NCI-H748 (cell line): ENCODE data around the gene FAM114A1.

Experiments used
- DNase-seq: peaks from one replicate; lab custom pipeline; 2025; ENCODE audit not compliant: unreplicated experiment; lab: John Stamatoyannopoulos, UW

Gene FAM114A1

GRCh38 chr4:38858097-38858420, 9.5 kb upstream of the FAM114A1 start:
- DNase-seq: no peak

GRCh38 chr4:38859501-38859900, 8.1 kb upstream of the FAM114A1 start:
- DNase-seq: no peak

GRCh38 chr4:38860788-38861424, 6.7 kb upstream of the FAM114A1 start:
- DNase-seq: peak; percentile 69

- no peak for DNase-seq
Observed at GRCh38 chr4:38861791-38862190, 5.8 kb upstream of the FAM114A1 start.

- no peak for DNase-seq
Observed at GRCh38 chr4:38865445-38865844, 2.2 kb upstream of the FAM114A1 start.

- DNase-seq: no peak
Observed at GRCh38 chr4:38866973-38867477, 581 bp upstream of the FAM114A1 start.

GRCh38 chr4:38868059-38868960, 704 bp downstream of the FAM114A1 start:
- no peak for DNase-seq

- DNase-seq: no peak
Observed at GRCh38 chr4:38869511-38869910, 1.9 kb downstream of the FAM114A1 start.

GRCh38 chr4:38870098-38870808, 2.6 kb downstream of the FAM114A1 start:
- DNase-seq: no peak

GRCh38 chr4:38871593-38871992, 4.0 kb downstream of the FAM114A1 start:
- no peak for DNase-seq

GRCh38 chr4:38872620-38873019, 5.0 kb downstream of the FAM114A1 start:
- DNase-seq: no peak

GRCh38 chr4:38873290-38873944, 5.8 kb downstream of the FAM114A1 start:
- DNase-seq: peak; percentile 8

GRCh38 chr4:38876636-38877035, 9.0 kb downstream of the FAM114A1 start:
- no peak for DNase-seq

- DNase-seq: no peak
Observed at GRCh38 chr4:38884254-38884653, 16.6 kb downstream of the FAM114A1 start.

- DNase-seq: no peak
Observed at GRCh38 chr4:38889143-38889542, 21.5 kb downstream of the FAM114A1 start.

GRCh38 chr4:38891051-38891983, 23.7 kb downstream of the FAM114A1 start:
- DNase-seq: no peak

GRCh38 chr4:38894322-38894982, 26.8 kb downstream of the FAM114A1 start:
- no peak for DNase-seq

GRCh38 chr4:38896940-38897339, 29.3 kb downstream of the FAM114A1 start:
- DNase-seq: no peak

- no peak for DNase-seq
Observed at GRCh38 chr4:38898245-38898644, 30.6 kb downstream of the FAM114A1 start.

GRCh38 chr4:38902221-38902620, 34.6 kb downstream of the FAM114A1 start:
- DNase-seq: no peak
